ENCODE measurements around the gene RNF130. TPM values are rescaled to one million over a fixed set of nuclear protein-coding genes. Genes with fewer than 3 reads are reported as not detected.

RNF130 gene
- total RNA-seq, 1 experiment from 2014 or later: 31.8 TPM

DNA sequence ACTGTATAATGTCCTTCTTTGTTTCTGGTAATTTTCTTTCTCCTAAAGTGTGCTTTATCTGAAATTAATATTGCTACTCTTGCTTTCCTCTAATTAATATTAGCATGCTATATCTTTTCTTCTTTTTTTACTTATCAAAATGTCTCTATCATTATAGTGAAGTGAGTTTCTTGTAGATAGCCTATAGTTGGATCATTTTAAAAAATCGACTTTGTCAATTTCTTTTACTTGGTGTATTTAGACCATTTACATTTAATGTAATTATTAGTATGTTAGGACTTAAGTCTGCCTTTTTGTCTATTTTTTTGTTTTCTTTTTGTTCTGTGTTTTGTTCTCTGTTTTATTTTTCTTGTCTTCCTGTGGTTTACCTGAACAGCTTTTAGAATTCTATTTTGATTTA is 35.4 kb upstream of the RNF130 start:
- Mint-ChIP-seq H3K4me3 (ENCODE audit: unreplicated experiment) (no peak overlapping the region), H3K27me3 (ENCODE audit: insufficient read depth, unreplicated experiment) (no peaks in the 10 kb centered on the region), H3K27ac (ENCODE audit: low read depth, unreplicated experiment) (no peak overlapping the region), H3K36me3 (ENCODE audit: insufficient read depth, unreplicated experiment) (peaks cover 6% of the 10 kb centered on the region), H3K4me1 (ENCODE audit: insufficient read depth, unreplicated experiment) (no peaks in the 10 kb centered on the region), H3K9me3 (ENCODE audit: unreplicated experiment) (peaks cover 32% of the 10 kb centered on the region)
- intact Hi-C loops (cut with micrococcal nuclease): no loop called here
- ChIA-PET CTCF (no interaction called here), POLR2A (no interaction called here)
- TF ChIP-seq, protein P1, sequence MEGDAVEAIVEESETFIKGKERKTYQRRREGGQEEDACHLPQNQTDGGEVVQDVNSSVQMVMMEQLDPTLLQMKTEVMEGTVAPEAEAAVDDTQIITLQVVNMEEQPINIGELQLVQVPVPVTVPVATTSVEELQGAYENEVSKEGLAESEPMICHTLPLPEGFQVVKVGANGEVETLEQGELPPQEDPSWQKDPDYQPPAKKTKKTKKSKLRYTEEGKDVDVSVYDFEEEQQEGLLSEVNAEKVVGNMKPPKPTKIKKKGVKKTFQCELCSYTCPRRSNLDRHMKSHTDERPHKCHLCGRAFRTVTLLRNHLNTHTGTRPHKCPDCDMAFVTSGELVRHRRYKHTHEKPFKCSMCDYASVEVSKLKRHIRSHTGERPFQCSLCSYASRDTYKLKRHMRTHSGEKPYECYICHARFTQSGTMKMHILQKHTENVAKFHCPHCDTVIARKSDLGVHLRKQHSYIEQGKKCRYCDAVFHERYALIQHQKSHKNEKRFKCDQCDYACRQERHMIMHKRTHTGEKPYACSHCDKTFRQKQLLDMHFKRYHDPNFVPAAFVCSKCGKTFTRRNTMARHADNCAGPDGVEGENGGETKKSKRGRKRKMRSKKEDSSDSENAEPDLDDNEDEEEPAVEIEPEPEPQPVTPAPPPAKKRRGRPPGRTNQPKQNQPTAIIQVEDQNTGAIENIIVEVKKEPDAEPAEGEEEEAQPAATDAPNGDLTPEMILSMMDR (IDR thresholded peaks at IDR 0.05; ENCODE audit: unreplicated experiment): no peak
- BruUV-seq (replicated peaks): no TSS peak
- DNase-seq (ENCODE audit: unreplicated experiment): no peak

DNA sequence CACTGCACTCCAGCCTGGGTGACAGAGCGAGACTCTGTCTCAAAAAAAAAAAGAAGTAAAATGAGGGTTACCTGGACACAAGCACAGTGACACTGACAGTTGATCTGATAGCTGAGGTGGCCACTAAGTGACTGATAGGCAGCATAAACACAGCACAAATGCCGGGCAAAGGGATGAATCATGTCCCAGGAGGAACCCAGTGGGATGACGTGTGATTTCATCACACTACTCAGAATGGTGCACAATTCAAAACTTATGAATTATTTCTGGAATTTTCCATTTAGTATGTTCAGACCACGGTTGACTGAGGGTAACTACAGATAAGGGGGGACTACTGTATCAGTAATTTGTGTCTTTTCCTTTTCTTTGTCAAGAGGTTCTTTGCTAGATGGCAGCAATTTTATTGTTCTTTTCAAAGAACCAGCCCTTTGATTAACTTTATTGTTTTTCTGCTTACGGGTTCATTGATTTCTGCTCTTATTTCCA is 34.3 kb upstream of the RNF130 start:
- TF ChIP-seq, protein P1 (IDR thresholded peaks at IDR 0.05; ENCODE audit: unreplicated experiment): no peak
- Mint-ChIP-seq H3K9me3 (ENCODE audit: unreplicated experiment) (peaks cover 32% of the 10 kb centered on the region), H3K4me1 (ENCODE audit: insufficient read depth, unreplicated experiment) (no peaks in the 10 kb centered on the region), H3K27me3 (ENCODE audit: insufficient read depth, unreplicated experiment) (no peaks in the 10 kb centered on the region), H3K36me3 (ENCODE audit: insufficient read depth, unreplicated experiment) (peaks cover 6% of the 10 kb centered on the region), H3K27ac (ENCODE audit: low read depth, unreplicated experiment) (no peak overlapping the region), H3K4me3 (ENCODE audit: unreplicated experiment) (no peak overlapping the region)
- BruUV-seq (replicated peaks): no TSS peak
- CTCF ChIA-PET: interaction anchor here (0.6 to 1.4 kb wide), 2 partner anchors 14 to 19 kb away, joined by 3 to 4 read pairs; no protein-coding TSS in a partner anchor
- peak; percentile 34 for DNase-seq (ENCODE audit: unreplicated experiment)
- intact Hi-C loops (cut with micrococcal nuclease): no loop called here
- POLR2A ChIA-PET: no interaction called here

DNA sequence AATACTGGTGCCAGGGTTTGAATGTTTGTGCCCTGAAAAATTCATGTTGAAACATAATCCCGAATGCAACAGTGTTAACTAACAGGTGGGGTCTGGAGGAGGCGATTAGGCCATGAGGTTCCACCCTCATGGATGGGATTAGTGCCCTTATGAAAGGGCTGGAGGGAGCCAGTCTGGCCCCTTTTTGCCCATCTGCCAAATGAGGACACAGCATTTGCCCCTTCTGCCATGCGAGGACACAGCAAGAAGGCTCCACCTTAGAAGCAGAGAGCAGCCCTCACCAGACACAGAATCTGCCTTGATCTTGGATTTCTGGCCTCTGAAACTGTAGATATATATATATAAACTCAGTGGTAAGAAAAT is 32.6 kb upstream of the RNF130 start:
- no peak overlapping the region for H3K4me3 Mint-ChIP-seq (ENCODE audit: unreplicated experiment)
- peaks cover 25% of the 10 kb centered on the region for H3K9me3 Mint-ChIP-seq (ENCODE audit: unreplicated experiment)
- peaks cover 6% of the 10 kb centered on the region for H3K36me3 Mint-ChIP-seq (ENCODE audit: insufficient read depth, unreplicated experiment)
- DNase-seq (ENCODE audit: unreplicated experiment): no peak
- no peaks in the 10 kb centered on the region for H3K27me3 Mint-ChIP-seq (ENCODE audit: insufficient read depth, unreplicated experiment)
- CTCF ChIA-PET: interaction anchor here (0.6 kb wide), 1 partner anchor 19 kb away, joined by 3 read pairs; no protein-coding TSS in a partner anchor
- H3K27ac Mint-ChIP-seq (ENCODE audit: low read depth, unreplicated experiment): no peak overlapping the region
- intact Hi-C loops (cut with micrococcal nuclease): no loop called here
- BruUV-seq (replicated peaks): no TSS peak
- POLR2A ChIA-PET: no interaction called here
- no peaks in the 10 kb centered on the region for H3K4me1 Mint-ChIP-seq (ENCODE audit: insufficient read depth, unreplicated experiment)
- TF ChIP-seq, protein P1 (IDR thresholded peaks at IDR 0.05; ENCODE audit: unreplicated experiment): no peak

DNA sequence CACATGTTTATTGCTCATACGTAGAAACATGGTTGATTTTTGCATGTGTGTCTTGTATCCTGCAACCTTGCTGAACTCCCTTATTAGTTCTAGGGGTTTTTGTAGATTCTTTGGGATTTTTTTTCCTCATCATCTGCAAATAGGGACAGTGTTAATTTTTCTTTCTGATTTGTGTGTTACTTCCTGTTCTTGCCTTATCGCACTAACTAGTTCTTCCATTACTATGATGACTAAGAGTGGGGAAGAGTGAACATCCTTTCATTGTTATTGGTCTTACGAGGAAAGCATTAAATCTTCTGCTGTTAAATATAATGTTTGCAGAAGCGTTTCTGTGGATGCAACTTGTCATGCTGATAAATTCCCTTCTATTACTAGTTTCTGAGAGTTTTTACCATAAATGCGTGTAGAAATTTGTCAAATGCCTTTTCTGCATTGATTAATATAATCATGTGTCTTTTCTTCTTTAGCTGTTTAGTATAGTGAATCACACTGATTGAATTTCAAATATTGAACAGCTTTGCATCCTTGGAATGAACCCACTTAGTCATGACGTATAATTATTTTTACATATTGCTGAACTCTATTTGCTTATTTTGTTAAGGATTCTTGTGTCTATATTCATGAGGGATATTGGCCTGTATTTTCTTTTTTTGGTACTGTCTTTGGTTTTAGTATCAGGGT is 32.1 kb upstream of the RNF130 start:
- CTCF ChIA-PET: no interaction called here
- POLR2A ChIA-PET: no interaction called here

More for the DNA sequence above, 32.1 kb upstream of the RNF130 start:
- Mint-ChIP-seq H3K36me3 (ENCODE audit: insufficient read depth, unreplicated experiment) (peaks cover 4% of the 10 kb centered on the region), H3K27ac (ENCODE audit: low read depth, unreplicated experiment) (no peak overlapping the region), H3K9me3 (ENCODE audit: unreplicated experiment) (peaks cover 22% of the 10 kb centered on the region), H3K4me1 (ENCODE audit: insufficient read depth, unreplicated experiment) (no peaks in the 10 kb centered on the region), H3K27me3 (ENCODE audit: insufficient read depth, unreplicated experiment) (no peaks in the 10 kb centered on the region), H3K4me3 (ENCODE audit: unreplicated experiment) (no peak overlapping the region)
- intact Hi-C loops (cut with micrococcal nuclease): no loop called here
- TF ChIP-seq, protein P1 (IDR thresholded peaks at IDR 0.05; ENCODE audit: unreplicated experiment): no peak
- BruUV-seq (replicated peaks): no TSS peak
- no peak for DNase-seq (ENCODE audit: unreplicated experiment)

Data from MCF 10A (cell line).